NCI-H82 treated with DMSO at 0.1 percent for 48 hours (cell line): ENCODE measurements around the gene HOPX.
"Not testable (repeated sequence)": the region's sequence is repeated elsewhere in the genome, so short reads cannot be mapped to it uniquely, and the experiment has no call there.

Experiments
- DNase-seq: peaks from one replicate; lab custom pipeline; 2025; ENCODE audit not compliant: unreplicated experiment; lab: John Stamatoyannopoulos, UW

Gene HOPX

GRCh38 chr4:56655627-56656345 lies 25.3 kb downstream of the HOPX start:
- DNase-seq, result no peak

GRCh38 chr4:56655209-56655626 lies 25.9 kb downstream of the HOPX start:
- DNase-seq, result no peak

GRCh38 chr4:56654238-56654632 lies 26.9 kb downstream of the HOPX start:
- DNase-seq, result no peak

GRCh38 chr4:56653461-56654237 lies 27.4 kb downstream of the HOPX start:
- no peak for DNase-seq

GRCh38 chr4:56652196-56652595 lies 28.9 kb downstream of the HOPX start:
- no peak for DNase-seq

- DNase-seq, result no peak
Measured at GRCh38 chr4:56651056-56651350, 30.1 kb downstream of the HOPX start.

- DNase-seq, result no peak
Measured at GRCh38 chr4:56650262-56651055, 30.6 kb downstream of the HOPX start.

- DNase-seq, result no peak
Measured at GRCh38 chr4:56649445-56650261, 31.4 kb downstream of the HOPX start.

GRCh38 chr4:56648824-56649151 lies 32.3 kb downstream of the HOPX start:
- DNase-seq, result no peak

- DNase-seq, result no peak
Measured at GRCh38 chr4:56648021-56648823, 32.9 kb downstream of the HOPX start.

GRCh38 chr4:56646341-56646740 lies 34.8 kb downstream of the HOPX start:
- DNase-seq, result no peak

- DNase-seq, result no peak
Measured at GRCh38 chr4:56643596-56643995, 37.5 kb downstream of the HOPX start.

GRCh38 chr4:56641494-56642051 lies 39.5 kb downstream of the HOPX start:
- DNase-seq, result no peak

GRCh38 chr4:56640621-56641493 lies 40.2 kb downstream of the HOPX start:
- no peak for DNase-seq

- no peak for DNase-seq
Measured at GRCh38 chr4:56637791-56638190, 43.3 kb downstream of the HOPX start.

- no peak for DNase-seq
Measured at GRCh38 chr4:56637154-56637553, 43.9 kb downstream of the HOPX start.

GRCh38 chr4:56634954-56635353 lies 46.1 kb downstream of the HOPX start:
- DNase-seq, result not testable (repeated sequence)

GRCh38 chr4:56633486-56633885 lies 47.6 kb downstream of the HOPX start:
- no peak for DNase-seq
